Measurements from ENCODE around the gene SHROOM1. TPM values are rescaled to one million over a fixed set of nuclear protein-coding genes. Genes with fewer than 3 reads are reported as not detected.

SHROOM1 gene
- total and polyA plus RNA-seq, 2 of the 8 experiments (the other 6 are each of a cell fraction or from before 2014, with no cell fraction given) = 3.9 to 5.2 TPM

DNA sequence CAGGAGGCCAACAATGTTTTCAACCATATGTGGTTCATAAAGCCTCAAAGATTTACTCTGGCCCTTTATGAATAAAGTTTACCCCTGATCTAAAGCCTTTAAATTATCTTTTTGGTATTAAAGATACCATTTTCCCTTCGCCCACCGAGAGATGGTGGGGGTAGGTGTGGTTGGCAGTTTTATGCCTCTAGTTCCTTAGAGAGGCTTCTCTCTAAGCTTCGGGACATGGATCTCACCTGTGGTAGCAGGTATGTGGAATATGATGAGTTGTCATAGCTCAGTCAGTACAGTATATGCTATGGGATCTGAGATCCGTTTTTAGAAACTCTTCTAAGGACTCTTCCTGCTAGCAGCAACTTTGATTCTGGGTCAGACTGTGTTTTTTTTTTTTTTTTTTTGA is 38.3 kb upstream of the SHROOM1 start:
- H3K27ac ChIP-seq (ENCODE audit: low read depth, low read length) = no peak overlapping the region
- no peaks in the 10 kb centered on the region for H3K27me3 ChIP-seq (replicated peaks in 1 of 4; ENCODE audit: control insufficient read depth in 3 of 4, extremely low read depth in 1 of 4, insufficient read depth in 3 of 4, low read length in 3 of 4)
- 91% methylated on average over 4 of the region's 4 CpGs; no CpG with 5 or more reads in 1 of the 2 experiments for WGBS, 2 experiments (ENCODE audit: extremely low coverage in 1 of 2, insufficient coverage in 1 of 2, insufficient read length in 1 of 2, insufficient replicate concordance in 2 of 2, low coverage in 1 of 2, low lambda C conversion rate in 2 of 2, missing lambda C conversion rate in 1 of 2)
- H4K8ac ChIP-seq (ENCODE audit: extremely low read depth, insufficient read depth, low read length) = no peak overlapping the region
- ChIA-PET POLR2A (ENCODE audit: partially characterized antibody) (interaction anchor here (0.6 to 1.2 kb wide), 3 partner anchors 14 to 417 kb away, joined by 3 read pairs; no protein-coding TSS in a partner anchor), CTCF (ENCODE audit: partially characterized antibody) (interaction anchor here (0.6 to 32.2 kb wide), 5 partner anchors 10 to 115 kb away, joined by 3 to 465 read pairs (median 4); partner anchors contain the start of gene SHROOM1)
- peaks cover 0 to 2% of the 10 kb centered on the region in 2 experiments for H4K20me1 ChIP-seq (replicated peaks in 1 of 2; ENCODE audit: control insufficient read depth in 1 of 2, insufficient read depth in 2 of 2, low read length in 2 of 2)
- no peak overlapping the region for H2BK20ac ChIP-seq (ENCODE audit: low read length)
- DNase-seq (ENCODE audit: low read depth in 1 of 2, low spot score in 2 of 2) (no peak), FAIRE-seq (no peak)
- H3K9me3 ChIP-seq (ENCODE audit: insufficient read depth in 2 of 2, low read depth in 1 of 2, low read length in 1 of 2) = no peaks in the 10 kb centered on the region
- peaks cover 6 to 29% (median 14%) of the 10 kb centered on the region in 4 experiments for H3K36me3 ChIP-seq (ENCODE audit: control insufficient read depth in 2 of 4, insufficient read depth in 4 of 4, low read length in 3 of 4)
- TF ChIP-seq POLR2AphosphoS5 (IDR thresholded peaks at IDR 0.05; ENCODE audit: low read depth, low read length) (peak; percentile 54; the same call in 1 of the 2 replicates), POLR2A (IDR thresholded peaks at IDR 0.05; ENCODE audit: control extremely low read depth in 1 of 2, low read depth in 2 of 2, low read length in 2 of 2) (no peak)
- H3K79me2 ChIP-seq (ENCODE audit: control insufficient read depth in 1 of 2, insufficient read depth in 2 of 2, low read length in 2 of 2) = peaks cover 3 to 13% of the 10 kb centered on the region in 2 experiments; a peak in 2 of 4 replicates
- no peak overlapping the region for H4K91ac ChIP-seq (replicated peaks; ENCODE audit: insufficient read length, low read length)
- no peak overlapping the region for H3K9ac ChIP-seq (replicated peaks in 1 of 4; ENCODE audit: extremely low read depth in 1 of 4, low read depth in 3 of 4, low read length in 3 of 4)
- peaks cover 4 to 7% (median 6%) of the 10 kb centered on the region in 4 experiments; a peak in 5 of 7 replicates for H3K4me1 ChIP-seq (replicated peaks in 1 of 4; ENCODE audit: control insufficient read depth in 3 of 4, insufficient read depth in 4 of 4, low read length in 3 of 4)
- no peak overlapping the region for H3K4me2 ChIP-seq (ENCODE audit: insufficient read depth in 1 of 2, low read depth in 2 of 2, low read length in 2 of 2)
- no peak overlapping the region for H4K5ac ChIP-seq (ENCODE audit: insufficient read length, low read depth, low read length)
- no peak overlapping the region for H2AK5ac ChIP-seq (ENCODE audit: low read depth, low read length)
- H3K4me3 ChIP-seq (ENCODE audit: extremely low read depth in 1 of 4, insufficient read depth in 2 of 4, low read depth in 3 of 4, low read length in 4 of 4) = no peak overlapping the region
- no peak overlapping the region for H3K23ac ChIP-seq (ENCODE audit: insufficient read length)
- H2BK5ac ChIP-seq (ENCODE audit: low read depth, low read length) = no peak overlapping the region
- H3K23me2 ChIP-seq (ENCODE audit: low read depth, low read length) = peaks cover 9% of the 10 kb centered on the region
- no peak overlapping the region for H3K18ac ChIP-seq (ENCODE audit: extremely low read depth, low read length)
- no peak overlapping the region for H3K14ac ChIP-seq (ENCODE audit: insufficient read length)
- H3K79me1 ChIP-seq (ENCODE audit: low read depth, low read length) = peaks cover 3% of the 10 kb centered on the region; the same call in 1 of the 2 replicates
- no peak overlapping the region for H2BK120ac ChIP-seq (replicated peaks; ENCODE audit: low read depth, low read length)
- no peak overlapping the region for H2AFZ ChIP-seq (ENCODE audit: low read length)
- H3K4ac ChIP-seq (replicated peaks; ENCODE audit: insufficient read length, low read depth, low read length) = no peak overlapping the region
- H2BK12ac ChIP-seq (ENCODE audit: low read depth, low read length) = no peak overlapping the region
- no peak overlapping the region for H3K56ac ChIP-seq (replicated peaks; ENCODE audit: insufficient read length, low read depth, low read length)
- no peak overlapping the region for H2BK15ac ChIP-seq (ENCODE audit: low read length)

All from H1 (cell line).